GM15510 (cell line): ENCODE measurements around the gene PP2D1.

Experiments used
- POLR2A ChIP-seq: IDR thresholded peaks from 3 replicates; pipeline ENCODE4 v1.6.1; 2011; ENCODE audit warnings: borderline replicate concordance; ENCODE audit not compliant: insufficient read length; ENCODE audit errors: extremely low read depth

PP2D1 gene

DNA sequence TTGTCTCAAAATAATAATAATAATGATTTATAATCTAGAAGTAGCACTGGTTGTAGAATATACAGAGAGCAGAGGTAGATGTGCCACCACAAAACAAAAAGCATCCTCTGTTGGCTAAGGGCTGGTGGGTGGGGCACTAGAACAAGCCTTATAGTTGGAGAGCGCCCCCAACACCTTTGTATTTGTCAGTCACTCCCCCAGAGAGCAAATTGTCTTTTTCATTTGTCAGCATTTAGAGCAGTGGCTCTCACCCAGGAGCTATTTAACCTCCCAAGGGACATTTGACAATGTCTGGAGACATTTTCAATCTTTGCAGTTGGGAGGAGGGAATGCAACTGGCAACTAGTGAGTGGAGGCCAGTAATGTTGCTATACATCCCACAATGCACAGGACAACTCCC lies 34.5 kb upstream of the PP2D1 start:
- no peak for TF ChIP-seq POLR2A

DNA sequence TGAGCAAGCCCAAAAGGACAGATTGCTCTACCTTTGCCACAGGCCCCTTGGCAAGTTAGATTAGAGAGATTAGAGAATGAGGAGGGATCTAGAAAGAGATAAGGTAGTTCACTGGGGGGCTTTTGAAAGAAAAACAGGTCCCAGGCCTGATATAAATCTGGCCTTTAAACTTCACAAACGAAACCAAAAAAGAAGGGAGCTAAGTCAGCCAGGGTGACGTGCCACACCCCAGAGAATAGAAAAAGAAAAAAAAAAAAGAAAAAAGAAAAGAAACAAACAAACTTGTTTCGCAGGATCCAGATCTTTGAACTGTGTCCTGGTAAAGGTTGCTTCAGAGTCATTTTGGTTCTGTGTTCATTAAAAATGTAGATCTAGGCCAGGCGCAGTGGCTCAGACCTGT lies 31.8 kb upstream of the PP2D1 start:
- no peak for TF ChIP-seq POLR2A

DNA sequence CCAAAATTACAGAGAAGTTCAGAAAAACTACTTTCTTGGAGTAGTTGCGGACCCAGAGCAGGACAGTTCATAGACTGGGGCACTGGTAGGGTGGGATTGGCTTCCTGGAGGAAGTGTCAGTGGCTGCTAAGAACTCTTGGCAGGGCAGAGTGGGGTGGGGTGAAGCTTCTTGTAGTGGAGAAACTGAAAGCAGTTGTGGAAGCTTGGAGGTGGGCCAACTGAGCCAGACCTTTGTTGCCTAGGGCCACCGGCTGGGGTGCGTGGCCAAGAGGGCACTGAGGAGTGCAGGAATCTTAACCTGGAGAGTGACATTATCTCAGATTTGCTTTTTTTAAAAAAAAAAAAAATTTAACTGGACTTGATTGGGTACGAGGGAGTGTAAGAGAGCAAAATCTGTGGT lies 31.3 kb upstream of the PP2D1 start:
- TF ChIP-seq POLR2A = no peak

DNA sequence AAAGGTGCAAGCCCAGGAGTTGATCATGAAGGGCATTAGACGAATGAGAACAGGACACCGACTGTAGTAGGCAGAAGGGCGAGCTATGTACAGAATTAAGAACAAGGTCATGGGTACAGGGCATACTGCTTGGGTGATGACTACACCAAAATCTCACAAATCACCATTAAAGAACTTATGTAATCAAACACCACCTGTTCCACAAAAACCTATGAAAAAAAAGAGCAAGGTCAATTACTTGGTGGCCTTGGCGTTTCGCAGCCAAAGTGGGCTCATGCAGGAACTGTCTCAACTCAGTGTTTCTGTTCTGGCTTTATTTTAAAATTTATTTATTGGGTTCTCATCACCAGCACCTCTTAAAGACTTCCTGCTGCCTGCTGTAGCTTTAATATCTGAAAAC lies 30.3 kb upstream of the PP2D1 start:
- TF ChIP-seq POLR2A = no peak

DNA sequence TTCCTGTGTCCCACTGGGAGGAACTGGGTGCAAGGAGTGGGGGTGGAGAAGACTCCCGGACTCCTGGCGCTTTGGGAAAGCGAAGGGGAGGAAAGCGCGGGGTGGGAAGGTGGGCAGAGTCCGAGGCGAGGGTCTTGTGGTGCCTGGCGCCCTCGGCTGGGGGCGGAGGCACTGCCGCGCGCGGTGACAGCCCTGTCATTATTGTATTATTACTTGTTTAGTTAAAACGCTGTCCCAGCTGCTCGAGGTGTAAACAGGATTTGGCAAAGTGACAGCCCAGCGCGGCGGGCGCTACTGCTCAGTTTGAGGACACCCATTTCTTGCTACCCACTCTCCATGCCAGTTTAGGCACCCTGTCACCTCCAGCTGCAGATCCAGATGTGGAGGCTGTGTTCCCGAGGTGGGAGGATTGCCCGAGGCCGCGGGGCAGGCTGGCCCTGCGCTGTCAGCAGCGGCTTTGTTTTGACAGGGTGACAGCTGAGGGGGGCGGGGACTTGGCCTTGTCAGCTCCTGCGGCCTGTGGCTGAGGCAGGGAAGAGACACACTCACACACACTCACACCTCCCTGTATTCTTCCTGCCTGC lies 29.2 kb upstream of the PP2D1 start:
- TF ChIP-seq POLR2A = peak; percentile 35

DNA sequence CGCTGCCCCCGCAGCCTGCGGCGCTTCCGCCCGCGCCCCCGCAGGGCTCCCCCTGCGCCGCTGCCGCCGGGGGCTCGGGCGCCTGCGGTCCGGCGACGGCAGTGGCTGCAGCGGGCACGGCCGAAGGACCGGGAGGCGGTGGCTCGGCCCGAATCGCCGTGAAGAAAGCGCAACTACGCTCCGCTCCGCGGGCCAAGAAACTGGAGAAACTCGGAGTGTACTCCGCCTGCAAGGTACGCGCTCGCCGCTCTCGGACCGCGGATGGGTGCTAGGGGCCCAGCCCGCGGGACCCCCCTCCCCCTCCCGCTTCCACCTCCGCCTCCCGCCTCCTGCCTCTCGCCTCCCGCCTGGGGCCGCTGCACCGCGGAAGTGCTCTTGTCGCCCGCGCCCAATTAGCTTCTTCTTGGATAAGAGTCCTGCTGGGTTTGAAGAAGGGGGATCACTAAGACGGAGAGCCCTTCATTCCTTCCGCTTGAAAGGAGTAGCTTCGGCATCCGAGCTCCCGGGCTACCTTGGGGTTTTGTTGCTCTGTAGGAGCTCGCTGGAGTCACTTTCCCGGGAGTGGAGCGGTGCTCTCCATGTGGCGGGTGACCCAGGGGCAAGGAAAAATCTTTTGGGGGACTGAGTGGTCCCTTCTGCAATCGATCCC lies 28.6 kb upstream of the PP2D1 start:
- TF ChIP-seq POLR2A = peak; percentile 52

- peak; percentile 80 for TF ChIP-seq POLR2A
These were observed 27.9 kb upstream of the PP2D1 start, which contains the start of gene KAT2B for GRCh38 chr3:20039765-20040547. Gene KAT2B, plus strand, starts transcription at chr3:20040446. Its CDS starts 32 bp downstream, at chr3:20040478.

GRCh38 chr3:20039466-20039764 lies 27.4 kb upstream of the PP2D1 start:
- no peak for TF ChIP-seq POLR2A

DNA sequence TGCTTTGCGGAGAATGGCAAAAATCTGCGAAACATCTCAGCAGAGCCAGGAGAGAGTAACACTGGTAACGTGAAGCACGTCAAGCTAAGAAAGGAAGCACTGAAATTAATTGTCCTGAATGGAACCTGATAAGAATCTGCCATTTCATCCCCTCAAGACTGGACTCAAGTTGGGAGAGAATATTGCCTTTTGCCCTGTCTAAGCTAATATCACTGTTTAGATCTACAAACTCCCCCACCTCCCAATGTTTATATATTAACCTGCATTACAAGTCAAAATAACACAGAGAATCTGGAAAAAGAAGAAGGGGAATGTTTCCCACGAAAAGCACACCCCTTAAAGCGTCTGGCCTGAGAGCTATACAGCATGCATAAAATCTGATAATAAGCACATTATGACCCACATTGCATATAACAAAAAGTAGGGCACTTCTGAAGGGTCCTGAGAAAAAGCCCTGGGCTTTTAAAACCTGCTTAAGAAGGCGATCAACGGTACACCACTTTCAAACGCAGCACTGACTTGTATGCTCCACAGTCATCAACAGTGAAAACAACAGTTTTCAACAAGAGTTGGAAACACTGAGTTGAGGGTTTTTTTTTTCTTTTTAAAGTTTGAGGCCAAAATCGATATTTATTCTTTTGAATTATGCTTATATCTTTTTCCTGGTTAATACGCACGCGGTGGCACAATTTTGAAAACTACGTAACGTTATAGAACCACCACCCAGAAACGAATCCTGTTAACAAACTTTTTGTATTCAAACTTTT lies 26.8 kb upstream of the PP2D1 start:
- no peak for TF ChIP-seq POLR2A

- no peak for TF ChIP-seq POLR2A
These were observed 25.4 kb upstream of the PP2D1 start for GRCh38 chr3:20037255-20037996.

- TF ChIP-seq POLR2A = no peak
These were observed 23.0 kb upstream of the PP2D1 start for GRCh38 chr3:20035019-20035418.

GRCh38 chr3:20028905-20029331 lies 16.9 kb upstream of the PP2D1 start:
- TF ChIP-seq POLR2A = no peak

GRCh38 chr3:20027136-20027535 lies 15.1 kb upstream of the PP2D1 start:
- no peak for TF ChIP-seq POLR2A

DNA sequence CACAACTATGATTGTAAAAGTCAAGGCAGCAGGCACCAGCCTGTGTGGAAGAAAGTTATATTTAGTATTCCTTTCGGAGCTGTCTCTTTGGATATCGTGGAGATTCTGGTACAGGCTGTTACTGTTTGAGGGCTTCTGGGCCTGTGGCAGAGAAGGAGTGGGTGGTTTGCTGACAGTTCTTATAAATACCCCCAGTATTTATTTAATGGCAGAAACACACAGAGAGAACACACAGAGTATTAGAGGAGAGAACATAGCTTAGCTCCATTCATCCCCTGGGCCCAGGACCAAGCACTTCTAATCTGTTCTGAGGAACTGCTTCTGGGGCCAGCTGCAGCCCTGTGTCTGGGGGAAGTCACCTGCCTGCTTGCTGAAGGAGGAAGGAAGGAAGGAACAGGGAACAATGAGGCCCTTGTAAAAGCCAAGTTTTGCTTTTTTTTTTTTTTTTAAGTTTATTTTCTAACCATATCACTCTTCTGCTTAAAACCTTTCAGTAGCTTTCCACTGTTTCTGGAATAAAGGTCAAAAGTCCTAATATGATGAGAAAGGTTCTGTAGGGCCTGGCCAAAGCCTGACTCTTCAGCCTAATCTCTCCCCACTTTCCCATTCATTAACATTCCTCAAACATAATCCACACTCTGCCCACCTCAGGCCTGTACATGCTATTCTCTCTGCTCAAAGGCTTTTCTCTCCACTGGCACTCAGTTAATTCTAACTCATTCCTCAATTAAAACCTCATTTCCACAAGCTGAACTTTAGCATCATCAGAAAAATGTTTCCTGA lies 11.8 kb upstream of the PP2D1 start:
- TF ChIP-seq POLR2A = no peak

- no peak for TF ChIP-seq POLR2A
These were observed 11.0 kb upstream of the PP2D1 start for GRCh38 chr3:20022954-20023622.
